ENCODE data around the gene ZBTB8B.

The ZBTB8B gene

DNA sequence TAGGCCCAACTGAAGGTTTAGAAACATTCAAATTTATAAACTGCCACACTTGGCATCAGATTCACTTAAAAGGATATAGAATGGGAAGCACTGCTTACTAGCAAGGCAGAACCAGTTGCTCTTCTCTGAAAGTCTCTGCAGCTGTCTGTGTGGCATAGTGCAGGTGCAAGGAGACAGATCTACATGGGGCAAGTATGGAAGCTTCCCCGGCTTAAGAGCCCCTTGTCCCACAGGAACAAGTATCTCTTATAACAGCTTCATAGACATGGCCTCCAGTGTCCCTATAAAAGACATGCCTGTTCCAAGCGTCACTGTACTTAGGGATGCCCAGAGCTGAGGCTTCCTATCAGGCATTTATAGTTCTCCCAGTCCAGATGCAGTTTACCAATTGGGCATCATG, 26.5 kb downstream of the ZBTB8B start:
- no peak overlapping the region for H3K27ac ChIP-seq (ENCODE audit: low read depth, low read length)
- H3K9me3 ChIP-seq (ENCODE audit: low read length) = no peaks in the 10 kb centered on the region
- no peaks in the 10 kb centered on the region for H3K27me3 ChIP-seq (ENCODE audit: control insufficient read depth in 1 of 2, insufficient read depth in 2 of 2, low read length in 2 of 2)
- no peak overlapping the region for H3K9ac ChIP-seq (ENCODE audit: low read length)
- no peak overlapping the region for H3K4me3 ChIP-seq (ENCODE audit: low read depth in 1 of 2, low read length in 2 of 2)
- no peaks in the 10 kb centered on the region for H3K4me1 ChIP-seq (ENCODE audit: insufficient read depth, low read length)
- H3K36me3 ChIP-seq (ENCODE audit: insufficient read depth, low read length) = no peaks in the 10 kb centered on the region

DNA sequence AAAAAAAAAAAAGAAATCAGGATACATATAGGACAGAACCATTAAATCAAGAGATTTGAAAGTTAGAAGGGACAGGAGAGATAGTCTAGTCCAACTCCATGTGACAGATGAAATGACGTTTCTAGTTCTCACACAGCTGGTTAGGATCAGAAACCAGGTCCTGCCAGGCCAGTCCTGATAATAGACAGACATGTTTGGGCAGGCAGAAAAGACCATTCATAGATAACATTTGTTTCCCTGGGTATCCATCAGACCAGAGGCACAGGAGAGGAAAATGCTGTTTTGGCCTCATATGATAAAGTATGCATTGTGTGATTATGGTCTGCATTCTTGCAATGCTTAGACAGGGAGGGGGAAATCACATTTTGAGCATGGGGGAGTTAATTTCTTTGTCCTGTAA, 29.3 kb downstream of the ZBTB8B start:
- no peak overlapping the region for H3K27ac ChIP-seq (ENCODE audit: low read depth, low read length)
- H3K36me3 ChIP-seq (ENCODE audit: insufficient read depth, low read length) = no peaks in the 10 kb centered on the region
- H3K9ac ChIP-seq (ENCODE audit: low read length) = no peak overlapping the region
- H3K4me3 ChIP-seq (ENCODE audit: low read depth in 1 of 2, low read length in 2 of 2) = no peak overlapping the region
- no peaks in the 10 kb centered on the region for H3K27me3 ChIP-seq (ENCODE audit: control insufficient read depth in 1 of 2, insufficient read depth in 2 of 2, low read length in 2 of 2)
- H3K4me1 ChIP-seq (ENCODE audit: insufficient read depth, low read length) = no peaks in the 10 kb centered on the region
- H3K9me3 ChIP-seq (ENCODE audit: low read length) = no peaks in the 10 kb centered on the region

DNA sequence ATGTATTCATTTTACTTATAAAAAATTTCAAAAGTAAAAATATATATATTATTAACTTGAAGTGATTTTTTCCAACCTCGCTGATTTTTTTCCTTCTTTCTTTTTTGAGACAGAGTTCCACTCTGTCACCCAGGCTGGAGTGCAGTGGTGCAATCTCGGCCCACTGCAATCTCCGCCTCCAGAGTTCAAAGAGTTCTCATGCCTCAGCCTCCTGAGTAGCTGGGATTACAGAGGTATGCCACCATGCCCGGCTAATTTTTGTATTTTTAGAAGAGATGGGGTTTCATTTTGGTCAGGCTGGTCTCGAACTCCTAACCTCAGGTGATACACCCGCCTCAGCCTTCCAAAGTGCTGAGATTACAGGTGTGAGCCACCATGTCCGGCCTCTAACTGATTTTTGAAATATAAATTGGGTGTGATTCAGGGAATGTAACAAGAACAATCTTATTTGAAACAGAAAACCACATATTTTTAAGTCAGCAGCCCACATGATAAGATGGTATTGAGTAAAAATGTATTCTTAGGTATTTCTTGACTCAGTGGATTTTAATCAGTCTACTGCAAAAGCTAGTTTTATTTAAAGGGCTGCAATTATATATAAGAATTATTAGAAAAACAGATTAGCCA, 30.0 kb downstream of the ZBTB8B start:
- Histone ChIP-seq H3K4me1 (ENCODE audit: insufficient read depth, low read length) (no peaks in the 10 kb centered on the region), H3K4me3 (ENCODE audit: low read depth in 1 of 2, low read length in 2 of 2) (no peak overlapping the region), H3K9me3 (ENCODE audit: low read length) (no peaks in the 10 kb centered on the region), H3K27me3 (ENCODE audit: control insufficient read depth in 1 of 2, insufficient read depth in 2 of 2, low read length in 2 of 2) (no peaks in the 10 kb centered on the region), H3K27ac (ENCODE audit: low read depth, low read length) (no peak overlapping the region), H3K36me3 (ENCODE audit: insufficient read depth, low read length) (no peaks in the 10 kb centered on the region), H3K9ac (ENCODE audit: low read length) (no peak overlapping the region)

DNA sequence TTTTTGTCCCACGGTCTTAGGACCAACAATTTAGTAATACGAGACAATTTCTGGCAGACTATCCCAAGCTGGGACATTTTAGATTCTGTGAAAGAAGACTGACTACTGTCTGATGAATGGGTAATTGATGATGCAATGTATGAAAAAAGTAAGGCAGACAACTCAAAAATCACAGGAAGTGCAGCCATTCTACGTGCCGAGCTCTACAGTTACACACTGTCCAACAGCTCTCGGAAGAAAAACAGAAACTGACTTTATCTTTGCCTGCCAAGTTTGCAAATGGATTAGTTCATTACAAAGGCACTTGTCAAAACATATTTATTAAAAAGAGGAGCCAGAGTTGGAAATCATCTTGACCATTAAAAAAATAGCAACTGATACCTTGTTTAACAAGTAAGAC, 31.3 kb downstream of the ZBTB8B start:
- no peak overlapping the region for H3K27ac ChIP-seq (ENCODE audit: low read depth, low read length)
- no peaks in the 10 kb centered on the region for H3K27me3 ChIP-seq (ENCODE audit: control insufficient read depth in 1 of 2, insufficient read depth in 2 of 2, low read length in 2 of 2)
- no peak overlapping the region for H3K4me3 ChIP-seq (ENCODE audit: low read depth in 1 of 2, low read length in 2 of 2)
- no peaks in the 10 kb centered on the region for H3K4me1 ChIP-seq (ENCODE audit: insufficient read depth, low read length)
- no peaks in the 10 kb centered on the region for H3K9me3 ChIP-seq (ENCODE audit: low read length)
- H3K36me3 ChIP-seq (ENCODE audit: insufficient read depth, low read length) = no peaks in the 10 kb centered on the region
- no peak overlapping the region for H3K9ac ChIP-seq (ENCODE audit: low read length)

DNA sequence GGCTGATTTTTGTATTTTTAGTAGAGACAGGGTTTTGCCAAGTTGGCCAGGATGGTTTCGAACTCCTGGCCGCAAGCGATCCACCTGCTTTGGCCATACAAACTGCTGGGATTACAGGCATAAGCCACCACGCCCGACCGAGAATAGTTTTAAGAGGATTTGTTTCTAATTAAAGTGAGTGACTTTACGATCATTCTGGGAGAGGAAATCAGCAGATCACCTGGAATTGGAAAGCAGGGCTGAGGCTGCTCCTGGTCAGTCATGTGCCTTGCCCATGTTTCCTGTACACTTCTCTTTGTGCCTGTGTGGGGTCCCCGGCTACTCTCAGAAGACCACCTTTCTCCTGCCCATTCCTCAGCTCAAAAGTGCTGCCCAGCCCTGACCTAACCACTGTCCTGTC, 33.9 kb downstream of the ZBTB8B start:
- Histone ChIP-seq H3K9me3 (ENCODE audit: low read length) (no peaks in the 10 kb centered on the region), H3K4me3 (ENCODE audit: low read depth in 1 of 2, low read length in 2 of 2) (no peak overlapping the region), H3K27ac (ENCODE audit: low read depth, low read length) (no peak overlapping the region), H3K36me3 (ENCODE audit: insufficient read depth, low read length) (no peaks in the 10 kb centered on the region), H3K27me3 (ENCODE audit: control insufficient read depth in 1 of 2, insufficient read depth in 2 of 2, low read length in 2 of 2) (no peaks in the 10 kb centered on the region), H3K4me1 (ENCODE audit: insufficient read depth, low read length) (no peaks in the 10 kb centered on the region), H3K9ac (ENCODE audit: low read length) (no peak overlapping the region)

DNA sequence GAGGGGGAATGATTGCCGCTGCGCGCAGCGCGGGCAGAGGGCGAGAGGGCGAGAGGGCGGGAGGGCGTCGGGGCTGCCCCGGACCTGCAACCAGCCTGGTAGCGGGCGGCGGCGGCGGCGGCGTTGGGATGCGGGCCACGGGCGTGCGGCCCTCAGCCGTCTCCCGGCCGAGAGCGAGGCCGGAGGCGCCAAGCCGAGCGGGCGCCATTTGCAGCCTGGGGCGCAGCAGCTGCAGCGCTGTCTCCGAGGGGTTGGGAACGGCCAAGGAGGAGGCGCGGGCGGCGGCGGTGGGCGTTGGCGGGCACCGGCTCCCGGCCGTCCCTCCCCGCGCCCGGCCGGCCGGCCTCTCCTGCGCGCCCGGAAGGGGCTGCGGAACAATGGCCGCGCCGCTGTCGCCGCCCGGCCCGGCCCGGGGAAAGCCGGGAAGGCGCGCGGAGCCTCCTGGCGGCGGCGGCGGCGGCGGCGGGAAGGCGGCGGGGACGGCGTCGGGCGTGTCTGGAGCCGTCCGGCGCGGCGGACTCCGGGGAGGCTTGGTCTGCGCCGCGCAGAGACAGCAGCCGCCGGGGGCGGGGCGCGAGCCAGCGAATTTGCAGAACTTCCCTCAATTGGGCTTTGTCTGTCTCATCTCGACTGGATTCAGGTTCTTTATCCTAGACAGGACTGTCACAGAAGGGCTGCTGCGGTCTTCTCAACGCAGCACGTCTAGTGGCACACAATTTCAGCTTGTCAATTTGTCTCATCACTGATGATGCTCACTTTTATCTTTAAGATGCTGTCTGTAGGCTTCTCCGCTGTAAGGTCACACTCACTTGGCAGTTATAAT, 35.7 kb downstream of the ZBTB8B start:
- H3K9me3 ChIP-seq (ENCODE audit: low read length) = no peaks in the 10 kb centered on the region
- peak overlapping the region; percentile 80 for H3K27ac ChIP-seq (ENCODE audit: low read depth, low read length)
- H3K9ac ChIP-seq (ENCODE audit: low read length) = no peak overlapping the region
- H3K27me3 ChIP-seq (ENCODE audit: control insufficient read depth in 1 of 2, insufficient read depth in 2 of 2, low read length in 2 of 2) = no peaks in the 10 kb centered on the region
- peak overlapping the region; percentile 54 to 55 for H3K4me3 ChIP-seq (ENCODE audit: low read depth in 1 of 2, low read length in 2 of 2)
- H3K36me3 ChIP-seq (ENCODE audit: insufficient read depth, low read length) = no peaks in the 10 kb centered on the region
- no peaks in the 10 kb centered on the region for H3K4me1 ChIP-seq (ENCODE audit: insufficient read depth, low read length)

DNA sequence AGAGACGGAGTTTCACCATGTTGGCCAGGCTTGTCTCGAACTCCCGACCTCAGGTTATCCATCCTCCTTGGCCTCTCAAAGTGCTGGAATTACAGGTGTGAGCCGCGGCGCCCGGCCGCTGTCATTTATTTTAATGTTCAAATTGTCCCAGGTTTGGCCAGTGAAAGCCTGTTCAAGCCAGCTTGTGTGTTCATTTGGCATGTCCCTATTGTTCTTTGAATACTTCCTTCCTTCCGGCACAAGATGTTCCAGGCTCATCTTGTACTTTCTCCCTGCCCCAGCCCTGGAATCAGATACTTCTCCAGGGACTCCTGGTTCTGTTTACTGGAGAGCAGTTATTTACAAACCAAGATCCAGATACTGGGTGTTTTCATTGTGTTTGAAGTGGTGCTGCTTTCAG, 37.0 kb downstream of the ZBTB8B start:
- Histone ChIP-seq H3K4me3 (ENCODE audit: low read depth in 1 of 2, low read length in 2 of 2) (no peak overlapping the region), H3K9me3 (ENCODE audit: low read length) (no peaks in the 10 kb centered on the region), H3K27me3 (ENCODE audit: control insufficient read depth in 1 of 2, insufficient read depth in 2 of 2, low read length in 2 of 2) (no peaks in the 10 kb centered on the region), H3K36me3 (ENCODE audit: insufficient read depth, low read length) (no peaks in the 10 kb centered on the region), H3K9ac (ENCODE audit: low read length) (no peak overlapping the region), H3K27ac (ENCODE audit: low read depth, low read length) (no peak overlapping the region), H3K4me1 (ENCODE audit: insufficient read depth, low read length) (no peaks in the 10 kb centered on the region)

DNA sequence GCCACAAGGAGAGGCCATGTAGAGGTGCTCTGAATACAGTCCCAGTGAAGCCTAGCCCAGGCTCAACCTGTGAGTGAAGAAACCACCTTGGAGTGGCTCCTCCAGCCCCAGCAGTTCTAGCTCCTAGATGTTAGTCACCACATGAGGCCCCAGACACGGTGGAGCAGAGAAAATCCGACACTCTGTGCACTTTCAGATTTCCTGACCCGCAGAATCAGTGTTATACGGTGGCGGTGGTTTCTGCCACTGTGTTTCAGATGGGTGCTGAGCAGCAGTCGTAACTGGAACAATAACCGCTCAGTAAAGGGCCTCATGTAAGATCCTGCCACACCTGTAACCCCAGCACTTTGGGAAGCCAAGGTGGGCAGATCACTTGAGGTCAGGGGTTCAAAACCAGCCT, 38.3 kb downstream of the ZBTB8B start:
- Histone ChIP-seq H3K27me3 (ENCODE audit: control insufficient read depth in 1 of 2, insufficient read depth in 2 of 2, low read length in 2 of 2) (no peaks in the 10 kb centered on the region), H3K9me3 (ENCODE audit: low read length) (no peaks in the 10 kb centered on the region), H3K4me1 (ENCODE audit: insufficient read depth, low read length) (no peaks in the 10 kb centered on the region), H3K4me3 (ENCODE audit: low read depth in 1 of 2, low read length in 2 of 2) (no peak overlapping the region), H3K36me3 (ENCODE audit: insufficient read depth, low read length) (no peaks in the 10 kb centered on the region), H3K9ac (ENCODE audit: low read length) (no peak overlapping the region), H3K27ac (ENCODE audit: low read depth, low read length) (no peak overlapping the region)

DNA sequence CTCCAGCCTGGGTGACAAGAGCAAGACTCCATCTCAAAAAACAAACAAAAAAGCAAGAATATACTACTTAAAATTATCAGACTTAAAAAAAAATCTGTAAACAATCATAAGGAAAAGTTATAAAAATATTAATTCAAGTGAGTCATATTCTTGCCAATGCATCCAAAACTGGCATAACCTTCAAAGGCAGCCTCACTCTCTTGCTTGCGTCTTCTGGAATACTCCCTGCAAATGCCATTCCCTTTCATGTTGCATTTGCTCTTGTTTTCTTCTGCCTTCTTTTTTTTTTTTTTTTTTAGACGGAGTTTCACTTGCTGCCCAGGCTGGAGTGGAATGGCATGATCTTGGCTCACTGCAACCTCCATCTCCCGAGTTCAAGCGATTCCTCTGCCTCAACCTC, 42.1 kb downstream of the ZBTB8B start:
- H3K9me3 ChIP-seq (ENCODE audit: low read length) = no peaks in the 10 kb centered on the region
- no peak overlapping the region for H3K4me3 ChIP-seq (ENCODE audit: low read depth in 1 of 2, low read length in 2 of 2)
- H3K9ac ChIP-seq (ENCODE audit: low read length) = no peak overlapping the region
- no peaks in the 10 kb centered on the region for H3K27me3 ChIP-seq (ENCODE audit: control insufficient read depth in 1 of 2, insufficient read depth in 2 of 2, low read length in 2 of 2)
- H3K27ac ChIP-seq (ENCODE audit: low read depth, low read length) = no peak overlapping the region
- no peaks in the 10 kb centered on the region for H3K4me1 ChIP-seq (ENCODE audit: insufficient read depth, low read length)
- H3K36me3 ChIP-seq (ENCODE audit: insufficient read depth, low read length) = no peaks in the 10 kb centered on the region

DNA sequence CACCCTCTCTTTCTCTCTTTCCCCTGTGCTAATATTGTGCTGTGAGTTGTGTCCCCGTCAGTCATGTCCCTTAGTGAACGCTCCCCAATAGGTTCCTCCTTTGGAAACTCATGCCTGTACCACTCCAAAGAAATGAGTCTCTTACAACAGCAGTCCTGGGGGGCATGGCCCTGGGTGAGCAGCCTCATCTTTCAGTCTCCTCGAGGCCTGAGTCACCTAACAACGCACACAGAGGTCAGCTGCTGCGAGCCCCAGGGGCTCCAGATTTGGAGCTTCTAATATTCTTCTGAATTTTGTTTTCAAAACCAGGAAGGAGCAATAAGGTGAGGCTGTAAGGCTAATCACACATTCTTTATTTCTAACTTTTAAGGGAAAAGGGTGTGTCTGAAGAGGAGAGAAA, 43.9 kb downstream of the ZBTB8B start:
- Histone ChIP-seq H3K27ac (ENCODE audit: low read depth, low read length) (no peak overlapping the region), H3K9me3 (ENCODE audit: low read length) (no peaks in the 10 kb centered on the region), H3K4me1 (ENCODE audit: insufficient read depth, low read length) (no peaks in the 10 kb centered on the region), H3K4me3 (ENCODE audit: low read depth in 1 of 2, low read length in 2 of 2) (no peak overlapping the region), H3K36me3 (ENCODE audit: insufficient read depth, low read length) (no peaks in the 10 kb centered on the region), H3K27me3 (ENCODE audit: control insufficient read depth in 1 of 2, insufficient read depth in 2 of 2, low read length in 2 of 2) (no peaks in the 10 kb centered on the region), H3K9ac (ENCODE audit: low read length) (no peak overlapping the region)

DNA sequence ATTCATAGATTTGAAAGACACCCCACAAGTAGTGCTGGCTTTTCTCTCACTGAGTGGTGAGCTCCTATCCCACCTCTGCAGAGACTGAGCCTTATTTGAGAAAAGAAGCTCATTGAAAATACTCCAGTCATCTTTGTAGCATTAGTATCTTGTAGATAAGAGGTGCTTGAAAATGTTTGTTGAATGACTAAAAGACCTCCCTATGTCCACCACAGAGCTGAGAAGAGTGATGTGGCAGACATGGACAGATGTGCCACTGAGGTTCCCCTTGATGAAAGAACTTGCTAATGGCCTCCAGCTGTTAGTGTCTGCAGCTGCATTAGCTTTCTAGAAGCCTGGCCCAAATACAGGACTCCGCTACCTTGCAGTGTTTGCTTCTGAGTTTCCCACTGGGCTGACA, 45.1 kb downstream of the ZBTB8B start:
- Histone ChIP-seq H3K27ac (ENCODE audit: low read depth, low read length) (no peak overlapping the region), H3K36me3 (ENCODE audit: insufficient read depth, low read length) (no peaks in the 10 kb centered on the region), H3K4me3 (ENCODE audit: low read depth in 1 of 2, low read length in 2 of 2) (no peak overlapping the region), H3K9me3 (ENCODE audit: low read length) (no peaks in the 10 kb centered on the region), H3K9ac (ENCODE audit: low read length) (no peak overlapping the region), H3K27me3 (ENCODE audit: control insufficient read depth in 1 of 2, insufficient read depth in 2 of 2, low read length in 2 of 2) (no peaks in the 10 kb centered on the region), H3K4me1 (ENCODE audit: insufficient read depth, low read length) (no peaks in the 10 kb centered on the region)
